ENCODE data around the gene LIN28A.

Gene LIN28A

GRCh38 chr1:26387447-26387846 lies 23.2 kb upstream of the LIN28A start (continued):
- TF ChIP-seq ZNF280C (tag by site-specific recombination; IDR thresholded peaks at IDR 0.05) (no peak), ZNF174 (tag by site-specific recombination; IDR thresholded peaks at IDR 0.05) (no peak), ZNF146 (tag by site-specific recombination; IDR thresholded peaks at IDR 0.05) (no peak), GLIS2 (tag by site-specific recombination; IDR thresholded peaks at IDR 0.05) (peak; percentile 80), ZNF211 (tag by site-specific recombination; IDR thresholded peaks at IDR 0.05; ENCODE audit: low read depth) (no peak), ZNF837 (tag by site-specific recombination; IDR thresholded peaks at IDR 0.05) (no peak), ZBTB26 (tag by site-specific recombination; optimal IDR thresholded peaks at IDR 0.05) (no peak), OSR2 (tag by site-specific recombination; IDR thresholded peaks at IDR 0.05) (peak; percentile 72), ZNF660 (tag by site-specific recombination; IDR thresholded peaks at IDR 0.05) (0 out of 2 replicates have a peak, but pooled peaks have one; percentile 60), SP2 (tag by site-specific recombination; IDR thresholded peaks at IDR 0.05) (no peak; the same call in 1 of the 2 replicates), KLF1 (tag by site-specific recombination; IDR thresholded peaks at IDR 0.05) (peak; percentile 64), ZFHX2 (tag by site-specific recombination; conservative IDR thresholded peaks at IDR 0.05) (peak; percentile 93), ZFP37 (tag by site-specific recombination; IDR thresholded peaks at IDR 0.05) (peak; percentile 65; the same call in 1 of the 2 replicates), IKZF3 (tag by site-specific recombination; IDR thresholded peaks at IDR 0.05) (peak; percentile 31; the same call in 1 of the 2 replicates), REST (tag by site-specific recombination; IDR thresholded peaks at IDR 0.05) (no peak), MEIS1 (CRISPR knock-in tag; IDR thresholded peaks at IDR 0.05; ENCODE audit: borderline replicate concordance) (no peak), ZNF169 (tag by site-specific recombination; IDR thresholded peaks at IDR 0.05) (no peak), ZBTB7A (tag by site-specific recombination; IDR thresholded peaks at IDR 0.05; ENCODE audit: low read depth) (no peak), ZNF449 (tag by site-specific recombination; IDR thresholded peaks at IDR 0.05) (no peak), YY1 (tag by site-specific recombination; IDR thresholded peaks at IDR 0.05) (no peak), ZNF26 (tag by site-specific recombination; IDR thresholded peaks at IDR 0.05) (no peak), ZBTB20 (tag by site-specific recombination; IDR thresholded peaks at IDR 0.05) (no peak), ZNF133 (tag by site-specific recombination; IDR thresholded peaks at IDR 0.05) (no peak), ZNF354C (tag by site-specific recombination; IDR thresholded peaks at IDR 0.05; ENCODE audit: borderline replicate concordance, low read depth) (no peak), ZNF16 (tag by site-specific recombination; IDR thresholded peaks at IDR 0.05; ENCODE audit: low read depth) (no peak), ZNF623 (tag by site-specific recombination; IDR thresholded peaks at IDR 0.05) (no peak), ZNF324 (tag by site-specific recombination; IDR thresholded peaks at IDR 0.05) (0 out of 2 replicates have a peak, but pooled peaks have one; percentile 50), EGR2 (tag by site-specific recombination; IDR thresholded peaks at IDR 0.05; ENCODE audit: low read depth) (peak; percentile 87), FEZF1 (tag by site-specific recombination; IDR thresholded peaks at IDR 0.05) (no peak), SETDB1 (IDR thresholded peaks at IDR 0.05; ENCODE audit: insufficient read length, low read length) (peak; percentile 30), ZNF248 (tag by site-specific recombination; IDR thresholded peaks at IDR 0.05) (no peak)

Data from HEK293 (cell line).